ENCODE data around the gene PRKN.

The PRKN gene

GRCh38 chr6:162627362-162627761 is 100.2 kb downstream of the PRKN start:
- no peak overlapping the region for H3K27ac ChIP-seq
- TF ChIP-seq ZFX (IDR thresholded peaks at IDR 0.05; ENCODE audit: borderline replicate concordance) = no peak

DNA sequence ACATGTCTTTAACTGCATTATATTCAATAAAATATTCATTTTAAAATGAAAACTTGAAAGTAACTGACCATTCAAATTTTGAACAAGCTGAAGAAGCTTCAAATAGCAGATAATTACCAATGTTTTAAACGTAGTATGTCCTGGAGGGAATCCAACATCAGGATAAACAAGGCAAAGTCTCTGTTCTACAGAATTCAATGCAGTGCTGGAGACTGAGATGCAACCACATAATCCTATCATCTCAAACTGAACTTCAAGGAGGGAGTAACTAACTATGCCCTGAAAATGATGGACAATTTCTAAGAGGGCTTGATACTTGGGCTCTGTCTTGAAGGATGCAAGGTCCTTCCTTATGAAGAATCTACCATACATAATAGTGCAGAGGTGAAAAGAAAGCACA is 100.7 kb downstream of the PRKN start:
- TF ChIP-seq CTCF (IDR thresholded peaks at IDR 0.05) (no peak), ZFX (IDR thresholded peaks at IDR 0.05; ENCODE audit: borderline replicate concordance) (no peak)
- no peak overlapping the region for H3K27ac ChIP-seq

DNA sequence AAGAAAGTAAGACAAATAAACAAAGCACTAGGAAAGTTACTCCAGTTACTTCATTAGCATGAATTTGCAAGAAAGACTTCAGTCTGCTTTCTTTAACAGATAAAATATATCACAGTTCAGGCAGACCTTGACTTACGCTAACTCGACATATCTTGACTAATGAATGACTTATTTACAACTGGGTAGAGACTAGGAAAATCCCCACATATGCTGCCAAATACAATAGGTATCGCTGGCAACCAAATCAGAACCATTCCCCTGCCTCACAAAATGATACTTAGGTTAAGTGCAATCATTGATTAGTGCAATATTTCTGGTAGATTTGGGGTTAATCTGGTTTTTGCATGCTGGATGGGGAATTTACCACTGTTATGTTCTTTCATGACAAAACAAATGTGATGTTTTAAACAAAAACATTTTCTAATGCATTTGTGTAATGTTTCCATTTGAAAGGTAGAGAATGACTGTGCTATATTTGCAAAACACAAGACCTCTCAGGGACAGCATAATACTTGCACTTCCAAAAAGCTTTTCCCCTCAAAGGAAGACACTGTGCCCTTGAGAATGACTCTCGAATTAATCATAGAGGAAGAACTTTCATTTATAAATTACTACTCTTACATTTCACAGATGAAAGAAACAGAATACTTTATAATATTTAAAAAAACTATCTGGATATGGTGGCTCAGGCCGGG is 101.6 kb downstream of the PRKN start:
- no peak for TF ChIP-seq CTCF (IDR thresholded peaks at IDR 0.05)
- no peak for TF ChIP-seq ZFX (IDR thresholded peaks at IDR 0.05; ENCODE audit: borderline replicate concordance)
- H3K27ac ChIP-seq = no peak overlapping the region

GRCh38 chr6:162622572-162622971 is 105.0 kb downstream of the PRKN start:
- H3K27ac ChIP-seq = no peak overlapping the region
- TF ChIP-seq ZFX (IDR thresholded peaks at IDR 0.05; ENCODE audit: borderline replicate concordance) (no peak), CTCF (IDR thresholded peaks at IDR 0.05) (no peak)

DNA sequence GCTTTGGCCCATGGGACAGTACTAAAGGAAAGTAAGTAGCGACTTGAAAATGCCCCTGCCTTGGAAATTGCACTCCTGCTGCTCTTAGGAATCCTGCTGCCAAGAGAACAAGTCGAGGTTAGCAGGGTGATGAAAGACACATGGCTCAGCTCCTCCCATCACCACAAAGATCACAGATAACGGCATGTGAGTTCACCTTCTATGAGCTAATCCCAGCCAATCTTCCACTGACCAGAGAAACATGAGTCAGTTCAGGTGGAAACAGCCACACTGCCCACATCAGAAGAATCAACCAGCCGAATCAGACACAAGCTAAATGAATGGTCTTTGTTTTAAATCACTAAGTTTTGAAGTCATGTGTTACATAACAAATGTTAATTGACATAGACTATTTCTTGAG is 106.3 kb downstream of the PRKN start:
- TF ChIP-seq ZFX (IDR thresholded peaks at IDR 0.05; ENCODE audit: borderline replicate concordance) (no peak), CTCF (IDR thresholded peaks at IDR 0.05) (no peak)

DNA sequence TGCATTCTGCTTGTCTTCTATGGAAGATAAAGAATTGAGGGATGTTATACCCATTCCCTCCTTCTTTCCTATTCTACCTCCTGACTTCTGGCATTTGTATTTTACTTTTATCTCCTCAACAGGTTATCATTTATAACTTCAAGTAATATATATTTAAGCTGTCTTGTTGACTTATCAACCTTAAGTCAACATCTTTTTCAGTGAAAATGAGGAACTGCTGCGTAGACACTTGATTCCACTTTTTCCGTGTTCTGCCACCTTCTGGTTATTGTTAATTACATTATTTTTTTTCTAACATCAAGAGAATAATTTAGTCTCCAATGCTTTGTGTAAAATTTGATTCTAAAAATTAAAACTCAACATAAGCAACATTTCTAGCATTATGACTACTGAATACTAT is 107.5 kb downstream of the PRKN start:
- no peak overlapping the region for H3K27ac ChIP-seq
- TF ChIP-seq CTCF (IDR thresholded peaks at IDR 0.05) (no peak), ZFX (IDR thresholded peaks at IDR 0.05; ENCODE audit: borderline replicate concordance) (no peak)

More for the DNA sequence above, 106.3 kb downstream of the PRKN start:
- H3K27ac ChIP-seq = no peak overlapping the region

DNA sequence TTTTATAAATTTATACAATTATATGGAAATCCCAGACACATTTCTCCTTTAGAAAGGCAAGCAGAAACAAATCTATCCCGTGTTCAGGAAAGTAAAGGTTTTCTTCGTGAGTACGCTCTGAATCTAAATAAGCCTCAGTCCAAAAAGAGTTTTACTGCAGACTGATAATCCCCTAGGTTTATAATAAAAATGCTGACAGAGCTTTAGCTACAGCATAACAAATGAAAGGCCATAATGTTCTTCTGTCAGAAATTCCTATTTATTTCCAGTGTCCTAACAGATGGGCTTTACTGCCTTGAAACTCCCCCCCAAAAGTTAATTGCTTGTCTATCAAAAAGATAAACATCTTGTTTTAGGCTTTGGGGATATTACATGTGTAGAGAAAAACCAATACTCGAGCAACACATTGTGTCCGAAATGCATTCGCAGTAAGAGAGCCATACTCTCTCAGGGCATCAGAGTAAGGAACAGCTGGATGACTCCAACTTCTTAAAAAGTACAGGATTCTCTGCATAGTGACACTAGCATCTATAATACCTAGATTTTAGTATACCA is 109.0 kb downstream of the PRKN start:
- H3K27ac ChIP-seq = no peak overlapping the region
- TF ChIP-seq ZFX (IDR thresholded peaks at IDR 0.05; ENCODE audit: borderline replicate concordance) = no peak
- no peak for TF ChIP-seq CTCF (IDR thresholded peaks at IDR 0.05)

Measured in 22Rv1 (cell line).